ENCODE data around the gene KIF16B. TPM values are rescaled to one million over a fixed set of nuclear protein-coding genes. Genes with fewer than 3 reads are reported as not detected.

KIF16B gene
- total RNA-seq, 6 experiments from 2014 or later = 0.31 to 3.4 (median 3.2) TPM

GRCh38 chr20:16271450-16271849, 301.8 kb downstream of the KIF16B start:
- H3K4me1 Mint-ChIP-seq (ENCODE audit: low read depth) = no peaks in the 10 kb centered on the region
- no peak overlapping the region for H3K4me3 Mint-ChIP-seq
- no peak for DNase-seq
- 0 out of 2 replicates have a peak, but pooled peaks cover 4% of the 10 kb centered on the region for H3K36me3 Mint-ChIP-seq (ENCODE audit: low read depth)
- no peak overlapping the region for H3K27ac Mint-ChIP-seq
- no peak for TF ChIP-seq CTCF (IDR thresholded peaks at IDR 0.05)
- H3K27me3 Mint-ChIP-seq (ENCODE audit: insufficient read depth) = peaks cover 3% of the 10 kb centered on the region
- peaks cover 71% of the 10 kb centered on the region for H3K9me3 Mint-ChIP-seq

- H3K27me3 Mint-ChIP-seq (ENCODE audit: insufficient read depth) = peaks cover 3% of the 10 kb centered on the region
- no peak for DNase-seq
- H3K4me3 Mint-ChIP-seq = no peak overlapping the region
- peaks cover 74% of the 10 kb centered on the region for H3K9me3 Mint-ChIP-seq
- H3K27ac Mint-ChIP-seq = no peak overlapping the region
- TF ChIP-seq CTCF (IDR thresholded peaks at IDR 0.05) = no peak
- H3K4me1 Mint-ChIP-seq (ENCODE audit: low read depth) = no peaks in the 10 kb centered on the region
- H3K36me3 Mint-ChIP-seq (ENCODE audit: low read depth) = peaks cover 4% of the 10 kb centered on the region; the same call in 1 of the 2 replicates
Measured at GRCh38 chr20:16270989-16271388, 302.3 kb downstream of the KIF16B start.

- no peaks in the 10 kb centered on the region; the same call in 1 of the 2 replicates for H3K36me3 Mint-ChIP-seq (ENCODE audit: low read depth)
- H3K9me3 Mint-ChIP-seq = peaks cover 74% of the 10 kb centered on the region
- H3K27ac Mint-ChIP-seq = no peak overlapping the region
- TF ChIP-seq CTCF (IDR thresholded peaks at IDR 0.05) = no peak
- no peaks in the 10 kb centered on the region for H3K4me1 Mint-ChIP-seq (ENCODE audit: low read depth)
- peaks cover 3% of the 10 kb centered on the region for H3K27me3 Mint-ChIP-seq (ENCODE audit: insufficient read depth)
- no peak for DNase-seq
- H3K4me3 Mint-ChIP-seq = no peak overlapping the region
Measured at GRCh38 chr20:16270314-16270931, 302.8 kb downstream of the KIF16B start.

- H3K27ac Mint-ChIP-seq = no peak overlapping the region
- H3K9me3 Mint-ChIP-seq = peaks cover 62% of the 10 kb centered on the region
- H3K4me1 Mint-ChIP-seq (ENCODE audit: low read depth) = no peaks in the 10 kb centered on the region
- H3K4me3 Mint-ChIP-seq = no peak overlapping the region
- DNase-seq = no peak
- no peaks in the 10 kb centered on the region; the same call in 1 of the 2 replicates for H3K36me3 Mint-ChIP-seq (ENCODE audit: low read depth)
- 0 out of 2 replicates have a peak, but pooled peaks cover 1% of the 10 kb centered on the region for H3K27me3 Mint-ChIP-seq (ENCODE audit: insufficient read depth)
- no peak for TF ChIP-seq CTCF (IDR thresholded peaks at IDR 0.05)
Measured at GRCh38 chr20:16267526-16267925, 305.7 kb downstream of the KIF16B start.

- no peak for DNase-seq
- Mint-ChIP-seq H3K4me1 (ENCODE audit: low read depth) (no peaks in the 10 kb centered on the region; the same call in 1 of the 2 replicates), H3K36me3 (ENCODE audit: low read depth) (no peaks in the 10 kb centered on the region; the same call in 1 of the 2 replicates), H3K27ac (no peak overlapping the region), H3K9me3 (peaks cover 58% of the 10 kb centered on the region), H3K4me3 (no peak overlapping the region), H3K27me3 (ENCODE audit: insufficient read depth) (peaks cover 3% of the 10 kb centered on the region; the same call in 1 of the 2 replicates)
- no peak for TF ChIP-seq CTCF (IDR thresholded peaks at IDR 0.05)
Measured at GRCh38 chr20:16265334-16265733, 307.9 kb downstream of the KIF16B start.
